GM12892 (cell line): Measurements from ENCODE around the gene SMYD1.

Experiments
- POLR2A ChIP-seq: IDR thresholded peaks from 2 replicates; pipeline ENCODE4 v1.6.1; 2011; ENCODE audit warnings: low read depth, low read length, control low read depth
- POLR2AphosphoS5 ChIP-seq: IDR thresholded peaks from 2 replicates; pipeline ENCODE4 v1.6.1; 2011; ENCODE audit warnings: low read depth, low read length, control low read depth
- TAF1 ChIP-seq: IDR thresholded peaks from 2 replicates; pipeline ENCODE4 v1.6.1; 2011; ENCODE audit warnings: low read depth, mild to moderate bottlenecking, control low read depth, low read length, borderline replicate concordance

- no peak for TF ChIP-seq POLR2A
- TF ChIP-seq POLR2AphosphoS5 = no peak
- TF ChIP-seq TAF1 = no peak
Measured at GRCh38 chr2:88161446-88162244, 94.0 kb downstream of the SMYD1 start.
